ENCODE measurements around the gene GJA8.
"Not testable (repeated sequence)": the region's sequence is repeated elsewhere in the genome, so short reads cannot be mapped to it uniquely, and the experiment has no call there.

Gene GJA8

GRCh38 chr1:147928236-147929132 is 25.9 kb downstream of the GJA8 start, which contains the start of gene GPR89B:
Gene GPR89B (plus strand): TSS chr1:147928420. CDS start chr1:147928537, 117 bp downstream.
- peak; percentile 94 for DNase-seq

GRCh38 chr1:147931137-147931536 is 28.5 kb downstream of the GJA8 start:
- not testable (repeated sequence) for DNase-seq

GRCh38 chr1:147935296-147935695 is 32.7 kb downstream of the GJA8 start:
- DNase-seq: not testable (repeated sequence)

GRCh38 chr1:147940456-147940855 is 37.9 kb downstream of the GJA8 start:
- not testable (repeated sequence) for DNase-seq

- DNase-seq: not testable (repeated sequence)
These were observed 40.0 kb downstream of the GJA8 start for GRCh38 chr1:147942563-147942962.

GRCh38 chr1:147949517-147949916 is 46.9 kb downstream of the GJA8 start:
- not testable (repeated sequence) for DNase-seq

All from eye (tissue), 1 donor.